ENCODE measurements around the gene IL26.

Gene IL26

GRCh38 chr12:68259318-68259940 lies 33.8 kb upstream of the IL26 start:
- TF ChIP-seq, protein P1, sequence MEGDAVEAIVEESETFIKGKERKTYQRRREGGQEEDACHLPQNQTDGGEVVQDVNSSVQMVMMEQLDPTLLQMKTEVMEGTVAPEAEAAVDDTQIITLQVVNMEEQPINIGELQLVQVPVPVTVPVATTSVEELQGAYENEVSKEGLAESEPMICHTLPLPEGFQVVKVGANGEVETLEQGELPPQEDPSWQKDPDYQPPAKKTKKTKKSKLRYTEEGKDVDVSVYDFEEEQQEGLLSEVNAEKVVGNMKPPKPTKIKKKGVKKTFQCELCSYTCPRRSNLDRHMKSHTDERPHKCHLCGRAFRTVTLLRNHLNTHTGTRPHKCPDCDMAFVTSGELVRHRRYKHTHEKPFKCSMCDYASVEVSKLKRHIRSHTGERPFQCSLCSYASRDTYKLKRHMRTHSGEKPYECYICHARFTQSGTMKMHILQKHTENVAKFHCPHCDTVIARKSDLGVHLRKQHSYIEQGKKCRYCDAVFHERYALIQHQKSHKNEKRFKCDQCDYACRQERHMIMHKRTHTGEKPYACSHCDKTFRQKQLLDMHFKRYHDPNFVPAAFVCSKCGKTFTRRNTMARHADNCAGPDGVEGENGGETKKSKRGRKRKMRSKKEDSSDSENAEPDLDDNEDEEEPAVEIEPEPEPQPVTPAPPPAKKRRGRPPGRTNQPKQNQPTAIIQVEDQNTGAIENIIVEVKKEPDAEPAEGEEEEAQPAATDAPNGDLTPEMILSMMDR (IDR thresholded peaks at IDR 0.05; ENCODE audit: control insufficient read depth, extremely low read depth, insufficient read depth): no peak
- no peak overlapping the region for H3K4me3 ChIP-seq (ENCODE audit: low read depth, low read length)
- no peak for DNase-seq (ENCODE audit: low read depth)

DNA sequence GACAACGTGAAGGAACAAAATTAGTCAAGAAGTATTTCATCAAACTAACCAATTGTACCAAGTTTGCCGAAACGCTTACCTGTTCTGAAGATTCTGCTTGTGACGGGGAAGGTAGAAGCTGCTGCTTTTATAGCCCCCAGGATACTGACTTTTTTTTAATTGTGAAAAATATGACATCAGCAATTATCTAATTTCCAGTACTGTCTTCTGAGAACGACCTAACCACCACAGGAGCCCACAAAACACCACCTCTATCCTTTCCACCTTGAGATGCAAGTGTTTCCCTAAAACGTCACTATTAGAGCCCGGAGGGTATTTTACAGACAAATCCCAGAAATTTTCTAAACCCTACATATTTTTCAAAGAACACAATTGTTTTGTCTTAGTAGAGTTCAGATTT lies 27.9 kb upstream of the IL26 start, which contains the start of gene IL22:
TSS of gene IL22 (minus strand) at position 101 of the 400 bp plus-strand sequence. CDS start 156 bp downstream, outside the sequence.
- DNase-seq (ENCODE audit: low read depth): no peak
- no peak within 1 kb of the TSS for H3K4me3 ChIP-seq (ENCODE audit: low read depth, low read length)
- TF ChIP-seq, protein P1 (IDR thresholded peaks at IDR 0.05; ENCODE audit: control insufficient read depth, extremely low read depth, insufficient read depth): no peak

DNA sequence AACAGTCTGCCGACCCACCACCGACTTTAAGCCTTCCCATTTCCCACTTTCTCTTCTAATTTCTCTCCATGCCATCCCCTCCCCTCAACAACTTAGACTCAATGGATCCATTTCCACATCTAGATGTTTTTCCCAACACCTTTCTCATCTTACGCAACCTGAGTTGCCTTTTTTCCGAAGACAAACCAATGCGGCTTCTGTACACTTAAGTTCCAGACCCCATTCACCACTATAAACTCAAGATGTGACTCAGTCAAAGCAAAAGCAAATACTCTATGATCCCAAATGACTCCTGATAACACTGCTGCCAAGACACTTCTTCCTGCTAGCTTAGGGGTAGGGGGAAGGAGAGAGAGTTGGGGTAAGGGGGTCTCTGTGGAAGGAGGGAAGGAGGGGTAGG lies 26.5 kb upstream of the IL26 start:
- DNase-seq (ENCODE audit: low read depth): no peak
- no peak overlapping the region for H3K4me3 ChIP-seq (ENCODE audit: low read depth, low read length)
- TF ChIP-seq, protein P1 (IDR thresholded peaks at IDR 0.05; ENCODE audit: control insufficient read depth, extremely low read depth, insufficient read depth): no peak

DNA sequence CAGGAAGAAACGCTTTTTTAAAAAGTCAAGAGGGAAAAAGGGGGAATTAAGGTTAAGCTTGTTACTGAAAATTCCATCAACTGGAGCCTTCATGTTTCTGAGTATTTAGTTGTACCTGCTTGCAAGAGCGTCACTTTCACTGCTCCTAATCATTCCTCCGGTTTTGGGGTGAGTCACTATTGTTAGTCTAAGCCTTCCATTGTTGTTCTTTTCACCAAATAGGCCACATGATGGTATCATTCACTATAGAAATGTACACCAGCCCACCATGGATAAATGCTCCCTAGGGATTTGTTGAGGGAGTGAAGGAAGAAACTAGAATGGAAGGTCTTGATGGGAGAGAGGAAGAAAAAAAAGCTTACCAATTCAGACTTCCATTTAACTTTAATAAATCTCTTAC lies 24.8 kb upstream of the IL26 start:
- no peak overlapping the region for H3K4me3 ChIP-seq (ENCODE audit: low read depth, low read length)
- no peak for DNase-seq (ENCODE audit: low read depth)
- TF ChIP-seq, protein P1 (IDR thresholded peaks at IDR 0.05; ENCODE audit: control insufficient read depth, extremely low read depth, insufficient read depth): no peak

DNA sequence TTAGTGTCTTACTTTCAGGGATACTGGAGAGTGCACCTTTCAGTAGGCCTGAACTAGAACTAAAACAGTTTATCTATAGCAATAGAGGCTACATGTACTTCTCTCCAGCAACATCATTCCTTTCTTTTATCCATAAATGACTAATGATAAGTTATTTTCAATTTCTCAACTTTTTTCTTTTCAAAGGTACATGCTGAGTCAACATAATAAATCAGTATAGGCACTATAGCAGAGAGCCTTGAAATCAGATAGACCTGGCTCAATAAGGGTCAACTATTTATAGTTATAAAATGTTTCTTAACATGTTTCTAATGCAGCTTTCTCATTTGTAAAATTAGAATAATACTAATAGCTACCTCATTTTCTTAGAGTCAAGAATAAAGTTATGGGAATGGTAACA lies 22.2 kb upstream of the IL26 start:
- TF ChIP-seq, protein P1 (IDR thresholded peaks at IDR 0.05; ENCODE audit: control insufficient read depth, extremely low read depth, insufficient read depth): no peak
- DNase-seq (ENCODE audit: low read depth): no peak

GRCh38 chr12:68246350-68246749 lies 20.7 kb upstream of the IL26 start:
- no peak overlapping the region for H3K4me3 ChIP-seq (ENCODE audit: low read depth, low read length)
- TF ChIP-seq, protein P1 (IDR thresholded peaks at IDR 0.05; ENCODE audit: control insufficient read depth, extremely low read depth, insufficient read depth): no peak

More for the DNA sequence above, 22.2 kb upstream of the IL26 start:
- H3K4me3 ChIP-seq (ENCODE audit: low read depth, low read length): no peak overlapping the region

More at GRCh38 chr12:68246350-68246749, 20.7 kb upstream of the IL26 start:
- DNase-seq (ENCODE audit: low read depth): no peak
